Breast epithelium (tissue), 3 donors: ENCODE data around the gene ISG15.

Source experiments
- POLR2A ChIP-seq: fragments of 450-650 bp; IDR thresholded peaks from one replicate; pipeline ENCODE4 v1.6.1; 2016; ENCODE audit warnings: antibody characterized with exemption, mild to moderate bottlenecking, moderate library complexity
- TF ChIP-seq, protein P1 (sequence below), 3 donors: fragments of 450-650 bp; IDR thresholded peaks; one replicate each; pipeline ENCODE4 v1.5.1; 2016 to 2017; ENCODE audit warnings: antibody characterized with exemption in 3 of 3, mild to moderate bottlenecking in 3 of 3, moderate library complexity in 3 of 3

DNA sequence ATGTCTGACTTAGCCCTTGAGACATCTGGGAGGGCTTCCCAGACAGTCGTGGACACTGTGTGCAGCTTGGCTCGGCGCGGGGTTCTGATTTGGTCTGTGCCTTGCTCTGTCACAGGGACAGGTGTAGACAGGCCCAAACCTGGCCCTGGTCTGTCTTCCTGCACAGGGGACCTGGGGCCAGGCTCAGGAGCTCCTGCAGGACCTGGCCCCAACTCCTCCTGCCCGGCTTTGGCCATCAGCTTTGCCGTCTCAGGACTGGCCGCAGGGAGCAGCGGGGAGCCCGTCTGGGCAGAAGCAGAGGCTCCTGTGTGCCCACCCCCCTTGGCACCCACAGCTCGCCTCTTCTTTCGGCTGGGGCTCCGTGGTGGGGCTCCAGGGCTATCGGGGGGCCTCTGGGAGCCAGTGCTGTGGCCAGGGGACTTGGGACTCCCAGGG lies 33.1 kb upstream of the ISG15 start:
- TF ChIP-seq, protein P1, sequence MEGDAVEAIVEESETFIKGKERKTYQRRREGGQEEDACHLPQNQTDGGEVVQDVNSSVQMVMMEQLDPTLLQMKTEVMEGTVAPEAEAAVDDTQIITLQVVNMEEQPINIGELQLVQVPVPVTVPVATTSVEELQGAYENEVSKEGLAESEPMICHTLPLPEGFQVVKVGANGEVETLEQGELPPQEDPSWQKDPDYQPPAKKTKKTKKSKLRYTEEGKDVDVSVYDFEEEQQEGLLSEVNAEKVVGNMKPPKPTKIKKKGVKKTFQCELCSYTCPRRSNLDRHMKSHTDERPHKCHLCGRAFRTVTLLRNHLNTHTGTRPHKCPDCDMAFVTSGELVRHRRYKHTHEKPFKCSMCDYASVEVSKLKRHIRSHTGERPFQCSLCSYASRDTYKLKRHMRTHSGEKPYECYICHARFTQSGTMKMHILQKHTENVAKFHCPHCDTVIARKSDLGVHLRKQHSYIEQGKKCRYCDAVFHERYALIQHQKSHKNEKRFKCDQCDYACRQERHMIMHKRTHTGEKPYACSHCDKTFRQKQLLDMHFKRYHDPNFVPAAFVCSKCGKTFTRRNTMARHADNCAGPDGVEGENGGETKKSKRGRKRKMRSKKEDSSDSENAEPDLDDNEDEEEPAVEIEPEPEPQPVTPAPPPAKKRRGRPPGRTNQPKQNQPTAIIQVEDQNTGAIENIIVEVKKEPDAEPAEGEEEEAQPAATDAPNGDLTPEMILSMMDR (IDR thresholded peaks at IDR 0.05), result no peak
- no peak for TF ChIP-seq POLR2A
